Measurements from ENCODE around the gene MPP4.

- no peak for TF ChIP-seq CTCF (conservative IDR thresholded peaks at IDR 0.05 in 1 of 2, IDR thresholded peaks at IDR 0.05 in 1 of 2; ENCODE audit: extremely low read depth in 1 of 2, insufficient read depth in 1 of 2, low read depth in 1 of 2, low read length in 2 of 2)
- no peak for TF ChIP-seq EZH2 (IDR thresholded peaks at IDR 0.05; ENCODE audit: borderline replicate concordance, low read length)
These were observed 55.1 kb downstream of the MPP4 start, which contains the start of gene TMEM237 for GRCh38 chr2:201643216-201643890.
